K562 (cell line): ENCODE measurements around the gene ALDH16A1. TPM values are rescaled to one million over a fixed set of nuclear protein-coding genes. Genes with fewer than 3 reads are reported as not detected.
A peak's percentile ranks its signal among the peaks of the same experiment; 100 is the strongest.

Experiments
- BACH1 ChIP-seq: fragments of 200-800 bp; sonication (Bioruptor generic); IDR thresholded peaks from 2 replicates; pipeline ENCODE4 v1.6.1; 2016; ENCODE audit warnings: missing genetic modification characterization, missing compliant biosample characterization
- HMG20A ChIP-seq: fragments of 450-650 bp; formaldehyde crosslinking; conservative IDR thresholded peaks from 2 replicates; pipeline ENCODE4 v1.4.0; 2020; ENCODE audit warnings: mild to moderate bottlenecking, mixed read lengths
- KLF1 ChIP-seq: fragments of 450-650 bp; IDR thresholded peaks from 2 replicates; pipeline ENCODE4 v1.6.1; 2016; ENCODE audit warnings: missing genetic modification characterization, missing compliant biosample characterization
- MCM3 ChIP-seq: fragments of 450-650 bp; IDR thresholded peaks from 2 replicates; pipeline ENCODE4 v1.6.1; 2016
- MYNN ChIP-seq, 2 experiments: sonication (generic); formaldehyde crosslinking in 1 of 2; IDR thresholded peaks; 2 replicates each; pipeline versions ENCODE4 v1.5.0 to v1.6.1; 2016 to 2020; ENCODE audit warnings: antibody characterized with exemption in 1 of 2, missing genetic modification reagents in 1 of 2
- RBFOX2 ChIP-seq: fragments of 200-400 bp; formaldehyde crosslinking; IDR thresholded peaks from 2 replicates; pipeline ENCODE4 v1.6.1; 2017; ENCODE audit warnings: low read depth, mild to moderate bottlenecking, low read length, moderate library complexity
- STAG1 ChIP-seq: sonication (generic); formaldehyde crosslinking; IDR thresholded peaks from 2 replicates; pipeline ENCODE4 v1.5.0; 2020; ENCODE audit warnings: missing genetic modification reagents, borderline replicate concordance
- polyA plus RNA-seq, 8 experiments: library from polyadenylated mRNA; depleted of rRNA in 4 of 8; stranded (reverse) in 5 of 8; unstranded in 3 of 8; fragments of >200 nt; fragmentation: Nextera tagmentation in 2 of 8; fragmentation: Illumina TruSeq in 1 of 8; extraction: Ambion mirVana in 2 of 8; extraction: Trizol in 1 of 8; gene quantifications; 2 replicates each; pipeline versions ENCODE4 v1.2.1 to v1.2.3, GENCODE V29; 2011 to 2014; ENCODE audit warnings: inconsistent platforms in 1 of 8, missing spikeins in 1 of 8
- total RNA-seq, 7 experiments: library from RNA; depleted of rRNA in 6 of 7; stranded (reverse); fragments of >200 nt in 6 of 7; fragmentation: Illumina TruSeq in 2 of 7; extraction: Trizol in 2 of 7; gene quantifications; 2 replicates each; pipeline versions ENCODE4 v1.2.1 to v1.2.3, GENCODE V29; 2011 to 2021; ENCODE audit warnings: low replicate concordance in 1 of 7
- TF ChIP-seq, protein P1 (sequence below): sonication (generic); formaldehyde crosslinking; IDR thresholded peaks from 2 replicates; pipeline ENCODE4 v1.8.0; 2023; ENCODE audit warnings: mild to moderate bottlenecking, missing genetic modification reagents

Gene ALDH16A1
- total and polyA plus RNA-seq, 9 of the 15 experiments (the other 6 are each of a cell fraction or from before 2014, with no cell fraction given): 2.2 to 52.2 (median 7.6) TPM

DNA sequence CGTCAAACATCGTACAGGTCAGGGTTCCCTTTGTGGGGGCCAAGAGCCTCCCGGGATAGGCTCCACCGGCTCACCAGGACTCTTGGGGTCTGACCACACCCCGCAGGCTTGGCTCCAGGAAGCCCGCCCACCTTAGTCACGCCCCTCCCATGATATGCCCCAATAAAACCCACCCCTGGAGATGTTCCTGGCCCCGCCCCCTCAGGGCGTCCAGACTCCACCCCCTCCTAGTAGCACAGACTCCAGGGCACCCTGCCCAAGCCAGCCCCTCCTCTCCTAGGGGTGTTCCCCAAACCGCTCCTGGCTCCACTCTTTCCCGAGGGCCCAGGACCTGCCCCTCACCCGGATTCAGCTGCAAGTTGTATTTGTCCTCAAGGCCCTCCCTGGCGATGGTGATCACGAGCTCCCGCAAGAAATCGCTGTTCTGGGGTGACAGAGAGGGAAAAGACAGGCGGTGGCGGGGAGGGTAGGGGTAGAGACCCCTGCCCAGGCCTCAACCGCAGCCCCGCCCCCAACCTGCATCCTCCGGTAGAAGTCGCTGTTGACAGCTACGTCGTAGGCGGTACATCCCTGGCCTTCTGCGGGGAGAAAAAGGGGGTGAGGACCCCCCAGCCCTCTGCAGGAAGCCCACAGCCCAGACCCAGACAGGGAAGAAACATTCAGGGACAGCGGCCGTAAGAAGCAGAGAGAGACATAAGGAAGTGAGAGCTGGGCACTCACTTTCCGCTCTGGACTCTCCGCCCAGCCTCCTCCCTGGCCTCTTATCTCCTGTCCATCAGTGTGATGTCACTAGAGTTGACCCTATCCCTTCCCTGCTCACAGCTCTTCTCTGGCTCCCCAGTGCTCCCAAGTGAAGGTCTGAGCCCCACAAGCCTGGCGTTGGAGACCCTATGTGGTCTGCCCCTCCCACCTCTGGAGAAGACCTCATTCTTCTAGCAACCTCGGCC is 5.3 kb upstream of the ALDH16A1 start (continued):
- TF ChIP-seq, protein P1, sequence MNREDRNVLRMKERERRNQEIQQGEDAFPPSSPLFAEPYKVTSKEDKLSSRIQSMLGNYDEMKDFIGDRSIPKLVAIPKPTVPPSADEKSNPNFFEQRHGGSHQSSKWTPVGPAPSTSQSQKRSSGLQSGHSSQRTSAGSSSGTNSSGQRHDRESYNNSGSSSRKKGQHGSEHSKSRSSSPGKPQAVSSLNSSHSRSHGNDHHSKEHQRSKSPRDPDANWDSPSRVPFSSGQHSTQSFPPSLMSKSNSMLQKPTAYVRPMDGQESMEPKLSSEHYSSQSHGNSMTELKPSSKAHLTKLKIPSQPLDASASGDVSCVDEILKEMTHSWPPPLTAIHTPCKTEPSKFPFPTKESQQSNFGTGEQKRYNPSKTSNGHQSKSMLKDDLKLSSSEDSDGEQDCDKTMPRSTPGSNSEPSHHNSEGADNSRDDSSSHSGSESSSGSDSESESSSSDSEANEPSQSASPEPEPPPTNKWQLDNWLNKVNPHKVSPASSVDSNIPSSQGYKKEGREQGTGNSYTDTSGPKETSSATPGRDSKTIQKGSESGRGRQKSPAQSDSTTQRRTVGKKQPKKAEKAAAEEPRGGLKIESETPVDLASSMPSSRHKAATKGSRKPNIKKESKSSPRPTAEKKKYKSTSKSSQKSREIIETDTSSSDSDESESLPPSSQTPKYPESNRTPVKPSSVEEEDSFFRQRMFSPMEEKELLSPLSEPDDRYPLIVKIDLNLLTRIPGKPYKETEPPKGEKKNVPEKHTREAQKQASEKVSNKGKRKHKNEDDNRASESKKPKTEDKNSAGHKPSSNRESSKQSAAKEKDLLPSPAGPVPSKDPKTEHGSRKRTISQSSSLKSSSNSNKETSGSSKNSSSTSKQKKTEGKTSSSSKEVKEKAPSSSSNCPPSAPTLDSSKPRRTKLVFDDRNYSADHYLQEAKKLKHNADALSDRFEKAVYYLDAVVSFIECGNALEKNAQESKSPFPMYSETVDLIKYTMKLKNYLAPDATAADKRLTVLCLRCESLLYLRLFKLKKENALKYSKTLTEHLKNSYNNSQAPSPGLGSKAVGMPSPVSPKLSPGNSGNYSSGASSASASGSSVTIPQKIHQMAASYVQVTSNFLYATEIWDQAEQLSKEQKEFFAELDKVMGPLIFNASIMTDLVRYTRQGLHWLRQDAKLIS (CRISPR knock-in tag): no peak
- no peak for TF ChIP-seq STAG1 (CRISPR knock-in tag)
- no peak for TF ChIP-seq BACH1 (tag)
- peak; percentile 56 for TF ChIP-seq RBFOX2
- no peak for TF ChIP-seq KLF1
- no peak for TF ChIP-seq MCM3
- no peak for TF ChIP-seq MYNN (IDR thresholded peaks at IDR 0.05)
- TF ChIP-seq MYNN (CRISPR knock-in tag; IDR thresholded peaks at IDR 0.05): no peak
- TF ChIP-seq HMG20A (CRISPR knock-in tag): no peak
- TF ChIP-seq, all 486 proteins: peak for 10
